Adrenal gland (tissue), 5 donors: ENCODE results near the gene IRF4.

ENCODE experiments used
- POLR2A ChIP-seq, 2 donors: fragments of 450-650 bp; IDR thresholded peaks; one replicate each; pipeline ENCODE4 v1.6.1; 2017; ENCODE audit warnings: antibody characterized with exemption in 2 of 2, mild to moderate bottlenecking in 2 of 2, moderate library complexity in 1 of 2
- TF ChIP-seq, protein P1 (sequence below), 6 experiments: fragments of 450-650 bp in 4 of 6; fragments of 200-600 bp in 2 of 6; sonication (generic) in 1 of 6; IDR thresholded peaks; 1 replicate in 5 of 6; 2 replicates in 1 of 6; pipeline versions ENCODE4 v1.5.1 to v1.8.0; 2016 to 2021; ENCODE audit warnings: antibody characterized with exemption in 6 of 6, mild to moderate bottlenecking in 2 of 6, moderate library complexity in 1 of 6
- donor health status: DM: no; HTN: no; CAD: no.

DNA sequence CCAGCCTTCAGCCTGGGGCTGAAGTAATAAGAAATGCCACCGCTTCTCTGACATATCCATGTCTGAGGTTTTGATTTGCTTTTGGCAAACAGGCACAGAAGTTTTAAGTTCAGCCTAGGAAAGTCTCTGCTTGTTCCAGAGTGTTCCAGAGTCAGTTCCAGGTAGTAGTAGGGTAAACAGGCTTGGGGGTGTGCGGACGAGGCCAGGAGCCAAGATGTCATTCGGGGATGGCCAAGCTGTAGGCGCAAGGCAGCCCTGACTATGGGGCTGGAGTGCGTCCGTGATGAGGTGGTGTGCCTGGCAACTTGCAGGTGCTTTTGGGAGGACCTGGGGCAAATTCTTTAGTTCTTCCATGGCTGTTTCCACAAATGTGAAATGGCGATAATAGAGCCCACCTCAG is 60.3 kb downstream of the IRF4 start:
- TF ChIP-seq, protein P1, sequence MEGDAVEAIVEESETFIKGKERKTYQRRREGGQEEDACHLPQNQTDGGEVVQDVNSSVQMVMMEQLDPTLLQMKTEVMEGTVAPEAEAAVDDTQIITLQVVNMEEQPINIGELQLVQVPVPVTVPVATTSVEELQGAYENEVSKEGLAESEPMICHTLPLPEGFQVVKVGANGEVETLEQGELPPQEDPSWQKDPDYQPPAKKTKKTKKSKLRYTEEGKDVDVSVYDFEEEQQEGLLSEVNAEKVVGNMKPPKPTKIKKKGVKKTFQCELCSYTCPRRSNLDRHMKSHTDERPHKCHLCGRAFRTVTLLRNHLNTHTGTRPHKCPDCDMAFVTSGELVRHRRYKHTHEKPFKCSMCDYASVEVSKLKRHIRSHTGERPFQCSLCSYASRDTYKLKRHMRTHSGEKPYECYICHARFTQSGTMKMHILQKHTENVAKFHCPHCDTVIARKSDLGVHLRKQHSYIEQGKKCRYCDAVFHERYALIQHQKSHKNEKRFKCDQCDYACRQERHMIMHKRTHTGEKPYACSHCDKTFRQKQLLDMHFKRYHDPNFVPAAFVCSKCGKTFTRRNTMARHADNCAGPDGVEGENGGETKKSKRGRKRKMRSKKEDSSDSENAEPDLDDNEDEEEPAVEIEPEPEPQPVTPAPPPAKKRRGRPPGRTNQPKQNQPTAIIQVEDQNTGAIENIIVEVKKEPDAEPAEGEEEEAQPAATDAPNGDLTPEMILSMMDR (IDR thresholded peaks at IDR 0.05) = no peak
- no peak for TF ChIP-seq POLR2A (IDR thresholded peaks at IDR 0.05)
